Smooth muscle cell (in vitro differentiated cells): Measurements from ENCODE around the gene PJA2. TPM values are rescaled to one million over a fixed set of nuclear protein-coding genes. Genes with fewer than 3 reads are reported as not detected.

Source experiments
- DNase-seq: peaks from one replicate; lab custom pipeline; 2025; ENCODE audit not compliant: unreplicated experiment; lab: John Stamatoyannopoulos, UW
- H2AFZ ChIP-seq: fragments of 200-600 bp; sonication (generic); 2 replicates; pipeline ENCODE4 v1.6.0; 2016; ENCODE audit warnings: antibody characterized with exemption, low read depth, mild to moderate bottlenecking
- H3F3A ChIP-seq: fragments of 200-600 bp; sonication (generic); 2 replicates; pipeline ENCODE4 v1.6.0; 2017; ENCODE audit warnings: antibody characterized with exemption, low read depth
- H3K27ac ChIP-seq: fragments of 200-600 bp; sonication (generic); 2 replicates; pipeline ENCODE4 v1.5.1; 2016; ENCODE audit warnings: low read depth, mild to moderate bottlenecking
- H3K27me3 ChIP-seq: fragments of 200-600 bp; sonication (generic); 2 replicates; pipeline ENCODE4 v1.6.1; 2016; ENCODE audit warnings: low read depth, mild to moderate bottlenecking
- H3K36me3 ChIP-seq: fragments of 200-600 bp; sonication (generic); 2 replicates; pipeline ENCODE4 v1.5.1; 2016; ENCODE audit warnings: low read depth
- H3K4me1 ChIP-seq: fragments of 200-600 bp; sonication (generic); 2 replicates; pipeline ENCODE4 v1.5.1; 2016; ENCODE audit warnings: low read depth
- H3K4me2 ChIP-seq: fragments of 200-600 bp; sonication (generic); 2 replicates; pipeline ENCODE4 v1.6.0; 2016; ENCODE audit warnings: mild to moderate bottlenecking
- H3K4me3 ChIP-seq: fragments of 200-600 bp; sonication (generic); 2 replicates; pipeline ENCODE4 v1.5.1; 2016; ENCODE audit warnings: mild to moderate bottlenecking
- H3K79me2 ChIP-seq: fragments of 200-600 bp; sonication (generic); 2 replicates; pipeline ENCODE4 v1.6.0; 2016; ENCODE audit warnings: low read depth, mild to moderate bottlenecking
- H3K9ac ChIP-seq: fragments of 200-600 bp; sonication (generic); 2 replicates; pipeline ENCODE4 v1.6.0; 2016; ENCODE audit warnings: low read depth
- H3K9me3 ChIP-seq: fragments of 200-600 bp; sonication (generic); replicated peaks from 2 replicates; pipeline ENCODE4 v1.5.1; 2016; ENCODE audit warnings: low read depth
- H4K20me1 ChIP-seq: fragments of 200-600 bp; sonication (generic); 2 replicates; pipeline ENCODE4 v1.6.0; 2016; ENCODE audit warnings: low read depth
- CTCF ChIP-seq: fragments of 200-600 bp; sonication (generic); IDR thresholded peaks from 2 replicates; pipeline ENCODE4 v1.5.1; 2017; ENCODE audit warnings: borderline replicate concordance, mild to moderate bottlenecking, antibody characterized with exemption; ENCODE audit not compliant: insufficient read depth, poor library complexity, severe bottlenecking
- WGBS: methylation state at CpG from one replicate; pipeline ENCODE4 v1.1.7; 2016; ENCODE audit warnings: low lambda C conversion rate; 5-methylcytosine and 5-hydroxymethylcytosine counted together
- polyA plus RNA-seq: library from polyadenylated mRNA; unstranded; fragments of >200 nt; fragmentation: Nextera tagmentation; extraction: Ambion mirVana; gene quantifications from 2 replicates; pipeline ENCODE4 v1.2.1, GENCODE V29; 2016
- total RNA-seq: library from RNA; depleted of rRNA; stranded (reverse); fragments of >200 nt; gene quantifications from 2 replicates; pipeline ENCODE4 v1.2.3, GENCODE V29; 2014

PJA2 gene
- 183 and 221 TPM in 2 replicates for total RNA-seq
- 79.4 and 84.0 TPM in 2 replicates for polyA plus RNA-seq

- TF ChIP-seq CTCF = no peak
- H3K36me3 ChIP-seq = no peaks in the 10 kb centered on the region
- WGBS = under 1% methylated on average over 37 of the region's 44 CpGs
- H3K27me3 ChIP-seq = no peaks in the 10 kb centered on the region
- peak within 1 kb of the TSS; percentile 97 for H3K27ac ChIP-seq
- H3K9ac ChIP-seq = peak within 1 kb of the TSS; percentile 98
- peak within 1 kb of the TSS; percentile 84 for H3K4me3 ChIP-seq
- H3K9me3 ChIP-seq = no peaks in the 10 kb centered on the region
- H3K4me1 ChIP-seq = peaks cover 35% of the 10 kb centered on the region
- peak within 1 kb of the TSS; percentile 31 for H2AFZ ChIP-seq
- peak within 1 kb of the TSS; percentile 91 for H3K4me2 ChIP-seq
- H4K20me1 ChIP-seq = peaks cover 43% of the 10 kb centered on the region
- peaks cover 43% of the 10 kb centered on the region for H3K79me2 ChIP-seq
- no peaks in the 10 kb centered on the region for H3F3A ChIP-seq
- peak; percentile 97 for DNase-seq
These were observed at the start of gene PJA2 for GRCh38 chr5:109409844-109410388. Gene PJA2 (minus strand): TSS chr5:109409974. CDS start chr5:109383433, 26,541 bp downstream.

DNA sequence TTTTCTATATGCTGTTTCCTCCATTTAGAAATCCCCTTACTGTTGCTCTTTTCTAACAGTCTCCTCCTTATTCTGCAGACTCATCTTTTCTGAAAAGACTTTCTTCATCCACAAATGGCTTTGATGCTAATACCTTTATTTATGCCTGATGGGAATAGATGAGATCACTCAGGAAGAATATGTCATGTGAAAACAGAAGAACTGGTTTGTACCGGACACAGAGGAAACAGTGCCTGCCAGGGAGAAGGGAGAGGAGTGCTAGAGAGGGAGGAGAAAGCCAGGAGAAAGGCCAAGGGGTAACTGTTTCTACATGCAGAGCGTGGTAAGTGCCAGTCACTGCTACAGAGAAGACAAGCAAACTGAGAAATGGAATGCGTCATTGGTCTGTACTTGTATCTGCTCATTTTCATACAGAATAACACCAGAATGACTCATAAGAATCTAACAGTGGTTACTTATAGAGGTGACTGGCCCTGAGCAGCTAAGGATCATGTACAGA, 45.9 kb upstream of the PJA2 start:
- no peaks in the 10 kb centered on the region for H3K27me3 ChIP-seq
- no peaks in the 10 kb centered on the region for H4K20me1 ChIP-seq
- peaks cover 7% of the 10 kb centered on the region for H3K4me1 ChIP-seq
- DNase-seq = no peak
- no peaks in the 10 kb centered on the region for H3K9me3 ChIP-seq
- no peak for TF ChIP-seq CTCF
- no peaks in the 10 kb centered on the region for H3K36me3 ChIP-seq
- WGBS = 7% methylated on average over 3 of the region's 3 CpGs
- peak overlapping the region; percentile 96 for H3K27ac ChIP-seq
- H3K9ac ChIP-seq = peak overlapping the region; percentile 83
- peak overlapping the region; percentile 8 for H3K4me3 ChIP-seq
- peak overlapping the region; percentile 78 for H3K4me2 ChIP-seq
- H2AFZ ChIP-seq = peak overlapping the region; percentile 47
- no peaks in the 10 kb centered on the region for H3K79me2 ChIP-seq
- H3F3A ChIP-seq = peaks cover 5% of the 10 kb centered on the region

- Histone ChIP-seq H3K79me2 (no peaks in the 10 kb centered on the region), H3K9ac (peak overlapping the region; percentile 83), H3K9me3 (no peaks in the 10 kb centered on the region), H3K36me3 (no peaks in the 10 kb centered on the region), H2AFZ (peak overlapping the region; percentile 50), H4K20me1 (no peaks in the 10 kb centered on the region), H3K4me3 (peak overlapping the region; percentile 8), H3K4me1 (peaks cover 7% of the 10 kb centered on the region), H3K27ac (peak overlapping the region; percentile 96), H3K27me3 (no peaks in the 10 kb centered on the region), H3K4me2 (peak overlapping the region; percentile 78), H3F3A (peaks cover 5% of the 10 kb centered on the region)
- 77% methylated on average over 6 of the region's 6 CpGs for WGBS
- DNase-seq = no peak
- TF ChIP-seq CTCF = no peak
These were observed 45.1 kb upstream of the PJA2 start for GRCh38 chr5:109454731-109455505.
